Stimulated activated CD8-positive, alpha-beta memory T cell treated with anti-CD3 and anti-CD28 coated beads, Interleukin-4, amount 100 ng/mL, for 24 hours (primary cell): ENCODE results near the gene CLDN6.
A peak's percentile ranks its signal among the peaks of the same experiment; 100 is the strongest.
"Not testable (repeated sequence)": the region's sequence is repeated elsewhere in the genome, so short reads cannot be mapped to it uniquely, and the experiment has no call there.

Experiments
- DNase-seq: peaks from one replicate; pipeline ENCODE4 v3.0.0-alpha.2; 2020; ENCODE audit warnings: low read depth

Gene CLDN6, protein sequence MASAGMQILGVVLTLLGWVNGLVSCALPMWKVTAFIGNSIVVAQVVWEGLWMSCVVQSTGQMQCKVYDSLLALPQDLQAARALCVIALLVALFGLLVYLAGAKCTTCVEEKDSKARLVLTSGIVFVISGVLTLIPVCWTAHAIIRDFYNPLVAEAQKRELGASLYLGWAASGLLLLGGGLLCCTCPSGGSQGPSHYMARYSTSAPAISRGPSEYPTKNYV

DNA sequence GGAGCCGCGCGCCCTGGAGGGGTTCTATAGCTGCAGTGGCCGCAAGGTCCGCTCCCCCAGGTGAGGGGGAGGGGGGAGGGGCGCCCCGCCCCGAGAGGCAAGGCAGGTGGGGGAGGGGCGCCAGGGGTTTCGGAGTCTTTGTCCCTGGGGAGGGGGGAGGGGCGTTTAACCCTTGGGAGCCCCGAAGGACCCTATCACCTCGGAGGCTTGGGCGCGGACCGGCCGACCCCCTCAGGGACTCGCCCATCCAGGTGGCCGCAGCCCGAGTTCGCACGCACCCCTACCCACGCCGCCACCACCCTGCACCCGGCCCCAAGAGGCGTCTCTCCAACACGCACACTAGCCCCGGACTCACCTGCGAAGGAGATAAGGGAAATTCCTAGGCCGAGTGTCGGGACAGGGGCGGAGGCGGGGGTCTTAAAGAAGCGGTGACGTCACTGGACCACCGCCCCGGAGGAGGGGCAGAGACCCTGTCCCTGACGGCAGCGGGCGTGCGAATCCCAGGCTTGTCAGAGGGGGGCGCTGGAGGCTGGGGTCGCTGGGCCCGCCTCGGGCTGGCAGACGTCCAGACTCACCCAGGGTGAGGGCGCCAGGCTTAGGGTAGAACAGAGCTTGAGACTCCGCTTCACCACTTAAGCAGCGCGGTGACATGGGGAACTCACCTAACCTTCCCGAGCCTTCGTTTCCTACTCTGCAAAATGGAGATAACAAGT lies at the start of gene CLDN6:
TSS of gene CLDN6 (minus strand) at position 390 of the 713 bp plus-strand sequence. CDS start 2,162 bp downstream, outside the sequence.
- no peak for DNase-seq

DNA sequence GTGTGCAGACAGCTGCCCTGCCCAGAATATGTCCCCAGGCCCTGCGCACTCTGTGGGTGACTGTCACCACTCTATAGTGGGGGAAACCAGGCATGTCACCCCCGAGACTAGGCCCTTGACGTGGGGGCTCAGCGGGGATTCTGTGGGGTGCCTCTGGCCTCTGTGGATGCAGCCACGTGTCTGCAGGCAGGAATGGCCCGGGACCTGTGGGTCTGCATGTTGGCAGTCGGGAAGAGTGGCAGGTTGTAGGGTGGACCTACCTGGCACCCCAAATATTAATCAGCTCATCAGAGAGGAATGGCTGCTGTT lies 48.4 kb upstream of the CLDN6 start:
- no peak for DNase-seq

DNA sequence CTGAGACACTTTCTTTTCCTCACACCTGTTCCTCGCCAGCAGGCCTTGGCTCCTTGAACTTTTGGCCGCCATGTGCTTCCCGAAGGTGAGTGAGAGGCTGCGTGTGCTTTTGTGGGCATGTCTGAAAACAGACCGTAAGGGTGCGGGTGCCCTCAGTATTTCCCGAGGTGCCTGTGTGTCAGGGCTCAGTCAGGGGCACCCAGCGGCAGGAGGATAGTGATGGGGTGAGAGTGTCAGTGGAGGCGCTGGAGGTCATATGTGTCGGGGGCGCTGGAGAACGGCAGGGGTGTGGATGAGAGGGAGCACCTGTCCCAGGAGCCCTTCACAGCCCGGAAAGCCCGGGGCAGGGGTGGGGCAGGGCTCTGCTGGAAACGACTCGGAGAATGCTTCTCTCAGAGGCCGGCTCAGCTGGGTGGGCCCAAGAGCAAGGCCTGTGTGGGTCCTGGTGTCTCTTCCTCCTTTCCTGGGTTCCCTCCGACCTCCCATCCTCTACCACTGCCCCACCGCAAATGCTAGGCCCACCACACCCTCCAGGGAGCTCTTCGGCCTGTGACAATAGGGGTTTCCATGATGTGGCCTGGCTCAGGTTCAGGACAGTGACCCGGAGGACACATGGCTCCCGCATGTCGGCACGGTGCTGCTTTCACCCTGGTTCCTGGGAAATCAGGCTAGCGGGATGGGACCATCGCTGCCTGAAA lies 47.9 kb upstream of the CLDN6 start:
- no peak for DNase-seq

DNA sequence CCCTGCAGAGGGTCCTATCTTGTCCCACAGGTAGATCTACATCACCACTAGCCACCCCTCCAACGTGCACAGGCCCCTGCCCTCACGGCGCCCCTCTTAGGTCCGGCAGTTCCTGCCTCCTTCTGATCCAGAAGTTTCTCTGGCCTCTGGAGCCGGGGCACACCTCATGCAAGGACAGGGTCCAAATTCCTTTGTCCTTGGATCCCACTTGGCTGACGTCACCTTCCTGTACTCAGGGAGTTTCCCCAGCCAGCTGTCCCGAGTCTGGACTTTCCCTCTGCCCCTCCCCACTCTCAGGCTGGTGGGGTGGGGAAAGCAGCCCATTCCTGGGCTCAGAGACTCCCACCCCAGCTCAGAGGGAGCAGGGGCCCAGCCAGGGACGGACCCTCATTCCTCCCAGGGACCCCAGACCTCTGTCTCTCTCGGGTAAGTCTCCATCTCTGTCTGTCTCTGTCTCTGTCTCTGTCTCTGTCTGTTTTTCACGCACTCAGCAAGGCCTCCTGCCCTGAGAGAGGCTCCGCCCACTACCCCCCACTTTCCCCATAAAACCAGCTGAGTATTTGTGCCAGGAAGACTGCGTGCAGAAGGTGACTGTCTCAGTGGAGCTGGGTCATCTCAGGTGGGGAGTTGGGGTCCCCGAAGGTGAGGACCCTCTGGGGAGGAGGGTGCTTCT lies 47.2 kb upstream of the CLDN6 start, which contains the start of gene IL32:
TSS of gene IL32 (plus strand) at position 572 of the 673 bp plus-strand sequence. CDS start 172 bp downstream, outside the sequence.
- peak; percentile 60 for DNase-seq

DNA sequence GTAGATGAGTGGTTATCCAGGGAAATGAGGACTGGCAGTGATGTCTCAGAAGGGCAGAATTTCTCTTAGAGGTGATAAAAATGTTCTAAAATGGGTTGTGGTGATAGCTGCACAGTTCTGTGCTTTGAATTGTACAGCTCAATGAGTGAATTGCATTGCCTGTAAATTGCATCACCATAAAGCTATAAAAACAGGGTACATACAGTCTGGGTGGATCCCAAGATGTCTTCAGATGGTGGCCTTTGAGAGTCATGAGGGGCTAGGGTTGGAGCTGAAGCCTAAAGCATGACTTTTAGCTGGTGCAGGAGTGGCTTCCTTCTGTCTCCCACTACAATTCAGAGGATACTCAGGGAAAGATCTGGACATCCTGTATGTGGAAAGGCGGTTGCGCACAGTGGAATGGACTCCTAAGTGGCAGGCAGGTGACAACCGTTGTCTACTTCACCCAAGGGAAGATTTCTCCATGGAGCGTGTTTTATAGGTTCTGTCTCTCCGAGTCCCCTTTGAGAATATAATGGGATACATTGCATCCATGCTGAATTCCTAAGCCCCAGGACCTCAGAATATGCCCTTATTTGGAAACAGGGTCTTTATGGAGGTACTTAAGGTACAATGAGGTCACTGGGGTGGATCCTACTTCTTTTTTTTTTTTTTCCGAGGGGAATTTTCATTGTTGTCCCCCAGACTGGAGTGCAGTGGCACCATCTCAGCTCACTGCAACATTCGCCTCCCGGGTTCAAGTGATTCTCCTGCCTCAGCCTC lies 45.8 kb upstream of the CLDN6 start:
- DNase-seq = no peak

DNA sequence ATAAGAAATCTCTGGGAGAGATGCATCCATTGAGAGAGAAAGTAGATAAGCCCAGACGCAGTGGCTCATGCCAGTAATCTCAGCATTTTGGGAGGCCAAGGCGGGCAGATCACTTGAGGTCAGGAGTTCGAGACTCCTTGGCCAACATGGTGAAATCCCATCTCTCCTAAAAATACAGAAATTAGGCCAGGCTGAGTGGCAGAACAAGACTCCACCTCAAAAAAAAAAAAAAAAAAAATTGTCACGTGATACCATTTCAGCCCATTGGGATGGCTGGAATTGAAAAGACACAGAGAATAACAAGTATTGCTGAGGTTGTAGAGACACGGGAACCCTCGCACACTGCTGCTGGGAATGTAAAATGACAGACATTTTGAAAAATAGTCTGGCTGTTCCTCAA lies 44.6 kb upstream of the CLDN6 start:
- no peak for DNase-seq

DNA sequence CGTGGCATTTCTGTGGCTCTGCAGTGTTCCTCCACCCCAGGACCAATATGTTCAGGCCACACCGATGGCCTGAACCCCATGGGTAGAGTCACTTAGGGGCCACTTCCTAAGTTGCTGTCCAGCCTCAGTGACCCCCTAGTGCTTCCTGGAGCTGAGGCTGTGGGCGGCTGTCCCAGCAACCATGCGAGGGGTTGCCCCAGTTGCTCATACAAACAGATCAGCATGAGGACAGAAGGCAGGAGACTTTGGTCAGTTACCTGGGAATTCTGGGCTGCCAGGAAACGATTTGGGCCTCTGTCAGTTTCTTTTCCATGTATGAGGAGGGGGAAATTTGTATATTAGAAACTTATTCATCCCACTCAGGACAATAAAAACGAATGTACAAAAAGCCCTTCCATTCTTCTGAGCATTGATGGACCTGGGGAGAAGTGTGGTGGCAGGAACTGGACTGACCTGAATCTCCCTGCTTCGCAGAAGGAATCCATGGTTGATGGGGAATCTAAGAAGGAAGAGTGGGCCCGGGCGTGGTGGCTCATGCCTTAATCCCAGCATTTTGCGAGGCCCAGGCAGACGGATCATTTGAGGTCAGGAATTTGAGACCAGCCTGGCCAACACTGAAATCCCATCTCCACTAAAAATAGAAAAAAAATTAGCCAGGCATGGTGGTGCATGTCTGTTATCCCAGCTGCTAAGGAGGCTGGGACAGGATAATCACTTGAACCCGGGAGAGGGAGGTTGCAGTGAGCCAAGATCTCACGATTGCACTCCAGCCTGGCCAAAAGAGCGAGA lies 42.5 kb upstream of the CLDN6 start:
- DNase-seq = no peak

DNA sequence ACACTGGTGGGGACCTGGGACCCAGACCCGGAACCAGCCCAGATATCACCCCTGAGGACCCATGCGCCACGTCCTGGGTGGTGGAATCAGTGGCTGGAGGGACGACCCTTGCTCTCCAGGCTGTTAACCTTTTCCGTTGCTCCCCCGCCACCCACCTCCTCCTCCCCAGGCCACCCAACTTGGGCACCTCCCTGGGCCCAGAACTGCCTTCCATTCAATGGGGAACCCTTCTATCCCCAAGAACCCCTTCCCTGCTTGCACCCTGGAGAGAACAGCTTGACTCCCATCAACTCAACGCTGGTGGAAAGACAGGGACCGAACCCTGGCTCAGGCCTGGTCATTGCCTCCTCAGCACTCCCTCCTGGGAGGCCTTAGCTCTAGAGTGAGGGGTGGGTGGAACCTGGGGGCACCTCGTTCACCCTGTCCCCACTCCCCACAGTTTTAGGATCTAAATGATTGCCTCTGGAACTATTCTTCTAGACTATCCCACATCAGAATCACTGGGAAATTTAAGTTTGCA lies 41.8 kb upstream of the CLDN6 start:
- DNase-seq = no peak

DNA sequence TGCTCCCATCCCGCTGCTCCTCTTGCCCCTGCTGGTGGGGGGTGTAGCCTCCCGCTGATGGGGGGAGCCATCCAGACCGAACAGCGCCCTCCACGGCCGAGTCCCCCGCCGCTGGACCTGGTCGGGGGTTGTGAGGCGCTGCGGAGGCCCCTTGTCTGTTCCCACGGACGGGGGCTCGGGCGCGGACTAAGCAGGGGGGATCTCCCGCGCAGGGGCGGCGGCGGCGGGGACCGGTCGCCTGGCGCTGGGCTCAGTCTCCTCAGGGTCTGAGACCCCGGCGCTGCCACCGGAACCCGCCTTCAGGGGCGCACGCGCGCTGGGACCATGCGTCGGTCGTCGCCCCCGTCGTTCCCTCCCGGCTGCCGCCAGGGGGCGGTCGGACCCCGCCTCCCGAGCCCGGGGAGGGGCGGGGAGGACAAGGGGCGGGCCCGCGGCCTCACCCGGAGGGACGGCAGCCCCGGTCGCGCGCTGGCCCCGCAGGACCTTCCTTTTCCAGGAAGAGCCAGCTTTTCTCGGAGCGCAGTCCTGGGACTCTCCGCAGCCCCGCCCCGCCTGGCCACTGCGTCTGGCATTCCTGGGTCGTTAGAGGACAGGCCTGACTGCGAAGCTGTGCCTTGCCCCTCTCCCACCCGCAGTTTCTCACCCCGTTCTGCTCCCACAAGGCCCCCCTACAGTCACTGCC lies 41.2 kb upstream of the CLDN6 start:
- peak; percentile 81 for DNase-seq

DNA sequence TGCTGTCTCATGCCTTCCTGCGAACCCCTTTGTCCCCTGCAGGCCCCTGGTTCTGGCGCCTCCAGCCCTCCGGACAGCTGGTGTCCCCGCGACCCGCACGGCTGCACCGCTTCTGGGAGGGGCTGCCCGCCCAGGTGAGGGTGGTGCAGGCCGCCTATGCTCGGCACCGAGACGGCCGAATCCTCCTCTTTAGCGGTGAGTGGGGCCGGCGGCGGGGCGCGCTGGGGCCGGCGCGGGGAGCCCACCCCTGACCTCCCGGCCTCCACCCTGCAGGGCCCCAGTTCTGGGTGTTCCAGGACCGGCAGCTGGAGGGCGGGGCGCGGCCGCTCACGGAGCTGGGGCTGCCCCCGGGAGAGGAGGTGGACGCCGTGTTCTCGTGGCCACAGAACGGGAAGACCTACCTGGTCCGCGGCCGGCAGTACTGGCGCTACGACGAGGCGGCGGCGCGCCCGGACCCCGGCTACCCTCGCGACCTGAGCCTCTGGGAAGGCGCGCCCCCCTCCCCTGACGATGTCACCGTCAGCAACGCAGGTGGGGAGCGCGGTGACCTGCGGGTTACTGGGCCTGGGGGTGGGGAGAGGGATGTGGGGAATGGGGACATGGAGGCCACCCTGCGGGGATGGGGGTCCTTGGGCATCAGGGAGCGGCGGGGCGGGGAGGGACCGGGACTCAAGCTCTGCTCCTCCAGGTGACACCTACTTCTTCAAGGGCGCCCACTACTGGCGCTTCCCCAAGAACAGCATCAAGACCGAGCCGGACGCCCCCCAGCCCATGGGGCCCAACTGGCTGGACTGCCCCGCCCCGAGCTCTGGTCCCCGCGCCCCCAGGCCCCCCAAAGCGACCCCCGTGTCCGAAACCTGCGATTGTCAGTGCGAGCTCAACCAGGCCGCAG lies 40.4 kb upstream of the CLDN6 start:
- no peak for DNase-seq

DNA sequence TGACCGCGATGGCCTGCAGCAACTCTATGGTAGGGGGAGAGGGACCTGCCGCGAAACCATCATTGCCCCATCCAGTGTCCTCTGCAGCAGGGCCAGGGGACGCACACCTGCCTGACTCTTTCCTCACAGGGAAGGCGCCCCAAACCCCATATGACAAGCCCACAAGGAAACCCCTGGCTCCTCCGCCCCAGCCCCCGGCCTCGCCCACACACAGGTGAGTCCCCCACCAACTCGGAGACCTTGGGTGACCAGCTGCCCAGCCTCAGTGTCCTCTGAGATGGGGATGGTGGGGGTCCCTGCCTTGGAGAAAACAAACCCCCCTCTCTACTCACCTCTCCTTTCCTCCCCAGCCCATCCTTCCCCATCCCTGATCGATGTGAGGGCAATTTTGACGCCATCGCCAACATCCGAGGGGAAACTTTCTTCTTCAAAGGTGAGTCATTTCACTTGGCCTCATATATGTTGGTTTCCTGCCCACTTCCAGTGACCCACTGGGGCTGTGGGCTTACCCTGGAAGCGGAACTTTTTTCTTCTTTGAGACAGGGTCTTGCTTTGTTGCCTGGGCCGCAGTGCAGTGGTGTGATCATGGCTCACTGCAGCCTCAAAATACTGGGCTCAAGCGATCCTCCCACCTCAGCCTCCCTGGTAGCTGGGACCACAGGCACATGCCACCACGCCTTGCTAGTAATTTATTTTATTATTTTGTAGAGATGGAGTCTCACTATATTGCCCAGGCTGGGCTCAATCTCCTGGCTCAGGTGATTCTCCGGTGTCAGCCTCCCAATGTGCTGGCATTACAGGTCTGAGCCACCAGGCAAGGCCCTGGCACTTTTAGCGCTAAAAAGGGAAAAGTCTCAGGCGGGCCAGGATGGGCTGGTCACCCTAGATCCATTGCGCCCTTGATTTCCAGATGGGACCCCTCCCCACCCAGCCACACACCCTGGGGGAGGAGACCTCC lies 39.5 kb upstream of the CLDN6 start:
- no peak for DNase-seq

DNA sequence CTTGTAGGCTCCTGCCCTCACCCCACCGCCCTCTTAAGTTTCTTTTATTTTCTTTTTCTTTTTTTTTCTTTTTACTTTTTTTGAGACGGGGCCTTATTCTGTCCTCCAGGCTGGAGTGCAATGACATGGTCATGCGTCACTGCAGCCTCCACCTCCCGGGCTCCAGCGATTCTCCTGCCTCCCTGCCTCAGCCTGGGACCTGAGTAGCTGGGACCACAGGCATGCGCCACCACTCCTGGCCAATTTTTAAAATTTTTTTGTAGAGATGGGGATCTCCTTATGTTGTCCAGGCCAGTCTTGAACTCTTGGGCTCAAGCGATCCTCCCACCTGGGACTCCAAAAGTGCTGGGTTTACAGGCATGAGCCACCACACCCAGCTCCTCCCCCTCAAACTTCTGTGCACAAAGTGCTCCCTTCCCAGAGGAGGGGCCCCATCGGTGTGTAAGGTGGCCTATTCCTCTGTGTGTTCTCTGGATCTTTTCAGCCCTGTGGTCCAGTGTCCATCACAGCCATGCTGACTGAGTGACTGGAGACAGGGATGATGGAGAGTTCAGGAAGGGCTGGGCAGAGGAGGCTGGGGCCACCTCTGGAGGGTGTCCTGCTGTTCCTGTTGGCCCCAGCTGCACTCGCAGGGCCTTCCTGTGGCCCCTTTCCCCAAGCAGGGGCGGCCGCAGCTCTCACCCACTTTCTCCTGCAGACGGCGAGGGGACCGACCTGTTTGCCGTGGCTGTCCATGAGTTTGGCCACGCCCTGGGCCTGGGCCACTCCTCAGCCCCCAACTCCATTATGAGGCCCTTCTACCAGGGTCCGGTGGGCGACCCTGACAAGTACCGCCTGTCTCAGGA lies 38.6 kb upstream of the CLDN6 start:
- no peak for DNase-seq

DNA sequence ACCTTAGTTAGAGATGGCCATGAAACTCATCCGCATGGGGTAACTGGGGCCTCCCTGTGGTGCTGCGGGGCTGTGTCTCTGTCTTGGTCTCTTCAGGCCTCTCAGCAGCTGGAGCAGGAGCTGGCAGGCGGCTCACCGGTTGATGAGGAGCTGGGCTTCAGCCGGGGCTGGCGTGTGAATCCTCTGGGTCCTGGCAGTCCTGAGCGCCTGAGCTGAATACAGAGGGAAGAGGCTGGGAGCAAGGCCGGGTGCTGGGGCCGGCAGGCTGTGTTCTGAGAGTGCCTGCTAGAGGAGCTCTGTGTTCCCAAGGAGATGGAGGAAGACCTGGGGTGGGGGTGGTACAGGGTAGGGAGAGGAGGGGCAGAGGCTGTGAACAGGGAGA lies 37.7 kb upstream of the CLDN6 start:
- not testable (repeated sequence) for DNase-seq

DNA sequence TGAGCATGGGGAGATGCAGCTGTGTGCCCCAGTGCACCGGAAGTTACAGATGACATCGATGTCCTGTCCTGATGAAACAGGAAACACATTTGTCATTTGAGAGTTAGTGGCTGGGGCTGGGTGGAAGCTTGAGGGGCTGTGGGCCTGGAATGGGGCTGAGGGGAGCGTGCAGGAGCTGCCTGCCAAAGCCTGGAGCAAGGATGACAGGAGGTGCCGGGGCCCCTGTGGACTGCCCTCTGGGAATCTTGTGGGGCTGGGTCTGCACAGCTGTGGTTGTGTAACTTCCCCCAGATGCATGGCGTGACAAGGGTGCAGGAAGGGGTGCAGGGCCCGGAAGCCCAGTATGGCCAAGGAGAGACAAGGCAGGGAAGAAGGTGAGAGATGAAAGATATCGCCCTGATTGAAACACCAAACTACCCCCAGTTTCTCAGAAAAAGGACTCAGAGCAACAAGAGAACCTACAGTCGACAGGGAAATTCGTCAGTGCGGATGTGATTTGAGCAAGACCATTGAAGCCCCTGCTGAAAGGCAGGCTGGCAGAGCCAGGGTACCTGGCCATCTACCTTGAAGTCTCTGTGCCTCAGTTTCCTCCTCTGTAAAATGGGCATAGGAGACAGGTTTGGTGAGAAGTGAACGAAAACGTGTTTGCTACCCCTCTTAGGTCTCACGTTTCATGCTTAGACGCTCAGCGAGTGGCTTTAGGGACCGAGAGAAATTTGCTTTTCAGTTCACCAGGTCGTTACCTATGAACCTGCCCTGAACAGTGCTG lies 37.2 kb upstream of the CLDN6 start:
- no peak for DNase-seq

DNA sequence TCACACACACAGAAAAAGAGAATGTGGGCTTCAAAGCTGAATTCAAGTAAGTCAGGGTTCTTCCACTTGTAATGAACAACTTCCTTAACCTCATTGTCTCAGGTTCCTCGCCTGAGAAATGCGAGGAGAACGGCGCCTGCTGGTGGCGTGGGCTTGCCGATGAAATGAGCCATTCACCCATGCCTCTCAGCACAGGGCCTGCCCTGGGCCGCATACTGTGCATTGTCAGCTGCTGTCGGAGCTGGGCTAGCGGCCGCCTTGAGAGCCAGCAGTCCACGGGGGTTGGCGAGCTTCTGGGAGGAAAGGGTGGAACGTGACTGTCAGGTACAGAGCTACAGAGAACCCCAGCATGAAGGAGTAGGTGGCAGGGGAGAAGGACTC lies 35.3 kb upstream of the CLDN6 start:
- DNase-seq = not testable (repeated sequence)

DNA sequence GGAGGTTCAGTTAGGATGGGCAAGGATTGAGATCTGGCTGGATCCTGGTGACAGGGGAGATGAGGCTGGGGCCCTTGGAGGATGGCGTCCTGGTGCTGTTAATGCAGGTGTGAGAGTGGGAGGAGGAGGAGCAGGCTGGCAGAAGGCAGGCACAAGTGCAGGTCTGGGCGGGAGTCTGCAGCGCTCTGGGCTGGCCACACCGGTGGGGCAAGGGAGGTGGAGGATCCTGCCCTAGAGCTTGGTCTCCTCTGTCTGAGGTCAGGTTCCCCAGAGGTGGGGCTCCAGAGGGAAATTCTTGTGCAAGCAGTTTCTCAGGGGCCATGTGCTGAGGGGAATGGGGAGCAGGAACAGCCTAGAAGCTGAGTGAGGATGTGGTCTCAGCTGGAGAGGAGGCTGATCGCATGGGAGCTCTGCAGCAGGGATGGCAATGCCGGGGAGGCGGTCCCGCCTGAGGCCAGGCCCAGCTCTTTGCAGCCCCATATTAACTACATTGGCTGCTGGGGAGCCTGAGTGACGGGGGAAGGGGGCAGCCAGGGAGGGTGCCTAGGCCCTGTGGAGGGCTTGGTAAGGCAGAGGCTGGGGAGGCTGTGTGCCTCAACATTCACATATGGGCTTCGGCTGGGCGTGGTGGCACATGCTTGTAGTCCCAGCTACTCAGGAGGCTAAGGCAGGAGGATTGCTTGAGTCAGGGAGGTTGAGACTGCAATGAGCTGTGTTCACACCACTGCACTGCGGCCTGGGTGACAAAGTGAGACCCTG lies 34.8 kb upstream of the CLDN6 start:
- DNase-seq = not testable (repeated sequence)
